Fibroblast of lung (primary cell): Measurements from ENCODE around the gene GPBAR1.

Source experiments
- EZH2 ChIP-seq: IDR thresholded peaks from 2 replicates; pipeline ENCODE4 v1.5.1; 2012; ENCODE audit warnings: low read length, control low read depth, mild to moderate bottlenecking; ENCODE audit errors: missing control alignments
- TF ChIP-seq, protein P1 (sequence below), 2 donors: IDR thresholded peaks in 1 of 2; conservative IDR thresholded peaks in 1 of 2; 1 replicate in 1 of 2; 2 replicates in 1 of 2; pipeline ENCODE4 v1.5.1; 2011 to 2012; ENCODE audit warnings: low read length in 2 of 2, control low read depth in 1 of 2, inconsistent platforms in 1 of 2, low read depth in 1 of 2, mild to moderate bottlenecking in 1 of 2

DNA sequence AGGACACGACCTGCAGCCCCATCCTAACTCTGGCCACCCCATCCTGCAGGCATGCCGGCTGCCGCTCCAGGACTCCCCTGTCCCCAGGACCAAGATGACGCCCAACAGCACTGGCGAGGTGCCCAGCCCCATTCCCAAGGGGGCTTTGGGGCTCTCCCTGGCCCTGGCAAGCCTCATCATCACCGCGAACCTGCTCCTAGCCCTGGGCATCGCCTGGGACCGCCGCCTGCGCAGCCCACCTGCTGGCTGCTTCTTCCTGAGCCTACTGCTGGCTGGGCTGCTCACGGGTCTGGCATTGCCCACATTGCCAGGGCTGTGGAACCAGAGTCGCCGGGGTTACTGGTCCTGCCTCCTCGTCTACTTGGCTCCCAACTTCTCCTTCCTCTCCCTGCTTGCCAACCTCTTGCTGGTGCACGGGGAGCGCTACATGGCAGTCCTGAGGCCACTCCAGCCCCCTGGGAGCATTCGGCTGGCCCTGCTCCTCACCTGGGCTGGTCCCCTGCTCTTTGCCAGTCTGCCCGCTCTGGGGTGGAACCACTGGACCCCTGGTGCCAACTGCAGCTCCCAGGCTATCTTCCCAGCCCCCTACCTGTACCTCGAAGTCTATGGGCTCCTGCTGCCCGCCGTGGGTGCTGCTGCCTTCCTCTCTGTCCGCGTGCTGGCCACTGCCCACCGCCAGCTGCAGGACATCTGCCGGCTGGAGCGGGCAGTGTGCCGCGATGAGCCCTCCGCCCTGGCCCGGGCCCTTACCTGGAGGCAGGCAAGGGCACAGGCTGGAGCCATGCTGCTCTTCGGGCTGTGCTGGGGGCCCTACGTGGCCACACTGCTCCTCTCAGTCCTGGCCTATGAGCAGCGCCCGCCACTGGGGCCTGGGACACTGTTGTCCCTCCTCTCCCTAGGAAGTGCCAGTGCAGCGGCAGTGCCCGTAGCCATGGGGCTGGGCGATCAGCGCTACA is 2.1 kb downstream of the GPBAR1 start:
- TF ChIP-seq, protein P1, sequence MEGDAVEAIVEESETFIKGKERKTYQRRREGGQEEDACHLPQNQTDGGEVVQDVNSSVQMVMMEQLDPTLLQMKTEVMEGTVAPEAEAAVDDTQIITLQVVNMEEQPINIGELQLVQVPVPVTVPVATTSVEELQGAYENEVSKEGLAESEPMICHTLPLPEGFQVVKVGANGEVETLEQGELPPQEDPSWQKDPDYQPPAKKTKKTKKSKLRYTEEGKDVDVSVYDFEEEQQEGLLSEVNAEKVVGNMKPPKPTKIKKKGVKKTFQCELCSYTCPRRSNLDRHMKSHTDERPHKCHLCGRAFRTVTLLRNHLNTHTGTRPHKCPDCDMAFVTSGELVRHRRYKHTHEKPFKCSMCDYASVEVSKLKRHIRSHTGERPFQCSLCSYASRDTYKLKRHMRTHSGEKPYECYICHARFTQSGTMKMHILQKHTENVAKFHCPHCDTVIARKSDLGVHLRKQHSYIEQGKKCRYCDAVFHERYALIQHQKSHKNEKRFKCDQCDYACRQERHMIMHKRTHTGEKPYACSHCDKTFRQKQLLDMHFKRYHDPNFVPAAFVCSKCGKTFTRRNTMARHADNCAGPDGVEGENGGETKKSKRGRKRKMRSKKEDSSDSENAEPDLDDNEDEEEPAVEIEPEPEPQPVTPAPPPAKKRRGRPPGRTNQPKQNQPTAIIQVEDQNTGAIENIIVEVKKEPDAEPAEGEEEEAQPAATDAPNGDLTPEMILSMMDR (conservative IDR thresholded peaks at IDR 0.05 in 1 of 2, IDR thresholded peaks at IDR 0.05 in 1 of 2; ENCODE audit: low read depth in 1 of 2, low read length in 2 of 2) = no peak
- TF ChIP-seq EZH2 = no peak
